Stimulated activated CD4-positive, alpha-beta T cell treated with anti-CD3 and anti-CD28 coated beads, Interleukin-1b, Interleukin-23, amount 100 ng/mL, for 4 hours (primary cell): ENCODE data around the gene RPUSD4.

Experiments used
- DNase-seq, 2 donors: peaks; one replicate each; pipeline ENCODE4 v3.0.0-alpha.2; 2020; ENCODE audit warnings: low read depth in 2 of 2

The RPUSD4 gene

GRCh38 chr11:126182787-126183445 lies 28.5 kb downstream of the RPUSD4 start:
- DNase-seq = no peak

- DNase-seq = no peak
Observed at GRCh38 chr11:126181939-126182730, 29.3 kb downstream of the RPUSD4 start.

DNA sequence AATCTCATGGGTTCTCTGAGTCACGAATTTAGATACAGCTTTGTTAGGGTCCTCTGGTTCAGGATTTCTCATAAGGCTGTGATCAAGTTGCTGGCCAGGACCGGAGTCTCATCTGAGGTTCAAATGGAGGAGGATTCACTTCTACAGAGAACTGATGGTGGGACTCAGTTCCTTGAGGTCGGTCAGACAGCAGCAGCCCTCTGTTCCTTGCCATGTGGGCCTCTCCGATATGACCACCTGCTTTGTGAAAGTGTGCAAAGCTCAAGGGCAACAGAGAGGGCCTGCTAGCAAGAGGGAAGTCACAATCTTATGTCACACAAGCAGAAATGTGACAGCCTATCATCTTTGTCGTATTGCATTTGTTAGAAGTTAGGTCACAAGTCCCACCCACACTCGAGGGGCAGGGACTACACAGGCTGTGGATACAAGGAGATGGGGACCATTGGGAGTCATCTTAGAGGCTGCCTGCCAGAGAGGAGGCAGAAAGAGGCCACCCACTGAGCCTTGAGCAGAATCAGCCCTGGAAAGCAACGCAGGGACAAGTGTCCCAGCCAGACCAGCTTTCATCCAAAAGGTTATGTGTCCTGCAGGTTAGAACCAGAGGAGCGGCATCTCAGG lies 34.5 kb downstream of the RPUSD4 start:
- no peak for DNase-seq

GRCh38 chr11:126175393-126175792 lies 36.1 kb downstream of the RPUSD4 start:
- no peak for DNase-seq

DNA sequence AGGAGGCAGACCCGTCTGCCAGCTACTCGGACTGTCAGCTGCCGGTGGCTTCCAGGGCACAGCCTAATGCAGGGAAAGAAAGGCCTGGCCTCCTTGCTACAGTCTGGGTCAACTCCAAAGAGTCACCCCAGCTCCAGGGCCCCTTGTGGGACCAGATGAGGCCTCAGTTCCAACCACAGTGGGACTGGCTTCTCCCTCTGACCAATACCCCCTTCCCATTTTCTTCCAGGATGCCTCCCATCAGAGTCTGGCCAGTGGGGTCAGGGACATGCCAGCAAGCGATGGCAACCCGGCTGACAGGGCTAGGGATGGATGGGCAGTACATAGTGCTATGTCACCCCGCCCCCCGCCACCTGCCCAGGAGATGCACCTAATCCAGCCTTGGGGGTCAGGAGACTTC lies 36.6 kb downstream of the RPUSD4 start:
- no peak for DNase-seq

GRCh38 chr11:126173257-126173656 lies 38.2 kb downstream of the RPUSD4 start:
- DNase-seq = no peak

DNA sequence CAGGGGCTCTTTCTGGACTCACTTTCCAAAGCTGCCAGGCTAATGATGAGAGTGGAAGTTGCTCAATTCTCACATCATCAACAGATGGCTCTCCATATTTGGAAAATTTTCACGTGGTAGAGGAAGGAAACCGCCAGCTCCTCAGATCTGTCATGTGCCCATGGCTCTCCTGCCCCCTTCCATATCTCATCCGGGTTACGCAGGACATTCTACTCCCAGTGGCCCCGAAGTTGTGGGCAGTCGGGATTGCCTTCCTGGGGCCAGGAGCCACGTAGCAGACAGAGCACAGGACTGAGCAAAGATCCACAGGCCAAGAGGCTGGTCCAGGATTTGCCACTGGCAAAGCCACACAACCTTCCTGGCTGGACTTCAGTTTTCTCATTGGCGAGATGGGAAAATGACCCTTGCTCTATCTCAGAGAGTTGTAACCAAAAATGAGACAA lies 38.8 kb downstream of the RPUSD4 start:
- no peak for DNase-seq

DNA sequence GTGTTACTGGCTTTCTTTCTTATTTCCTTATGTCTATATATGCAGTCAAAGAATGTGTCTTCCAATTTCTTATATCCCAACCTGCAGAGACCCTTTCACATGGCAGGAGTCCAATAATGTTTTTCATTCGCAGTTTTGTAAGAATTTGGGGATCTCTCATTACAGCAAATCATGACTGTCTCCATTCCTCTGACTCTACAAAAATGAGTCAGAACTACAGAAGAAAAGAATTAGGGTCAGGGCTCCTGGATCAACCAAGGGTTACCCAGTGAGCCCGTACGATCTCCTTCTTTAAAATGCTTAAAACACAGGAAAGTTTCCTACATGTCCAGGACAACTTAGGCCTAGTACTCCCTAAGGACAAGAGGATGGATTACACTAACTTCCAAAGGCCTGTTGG lies 42.2 kb downstream of the RPUSD4 start:
- DNase-seq = no peak

DNA sequence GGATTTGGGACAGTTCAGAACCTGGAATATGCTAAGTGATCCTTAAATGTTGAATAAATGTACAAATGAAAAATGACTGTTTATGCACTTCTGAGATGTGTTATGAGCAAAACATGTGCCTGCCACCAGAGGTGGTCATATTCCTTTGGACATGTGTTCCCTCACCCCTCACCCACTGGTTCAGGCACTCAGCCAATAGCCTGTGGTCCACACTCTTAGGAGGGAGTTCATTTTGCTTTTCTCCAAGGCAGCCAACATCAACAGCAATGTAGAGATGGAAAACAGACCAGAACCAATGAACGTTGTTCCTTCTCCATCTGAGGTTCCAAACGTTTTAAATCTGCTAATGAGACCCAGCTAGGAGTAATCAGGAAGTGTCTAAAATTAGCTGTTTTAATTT lies 44.0 kb downstream of the RPUSD4 start:
- no peak for DNase-seq

DNA sequence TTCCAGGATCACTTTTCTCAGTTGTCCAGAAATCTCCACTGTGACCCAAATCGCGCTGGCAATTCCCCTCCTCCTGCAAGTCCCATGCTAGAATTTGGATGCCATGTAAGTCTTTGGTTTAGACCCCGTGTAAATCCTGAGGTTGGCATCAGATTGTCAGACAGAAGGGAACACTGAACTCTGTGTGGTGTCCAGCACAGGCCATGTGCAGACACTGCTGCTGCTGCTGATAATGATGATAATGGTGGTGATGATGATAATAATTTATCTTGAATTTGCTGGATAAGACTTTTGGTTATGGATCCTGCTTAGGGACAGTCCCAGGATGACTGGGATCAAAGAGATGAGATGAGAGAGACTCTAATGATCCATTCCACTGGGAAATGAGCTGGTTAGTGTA lies 45.0 kb downstream of the RPUSD4 start:
- DNase-seq = no peak

GRCh38 chr11:126165757-126166156 lies 45.7 kb downstream of the RPUSD4 start:
- DNase-seq = no peak

GRCh38 chr11:126165311-126165720 lies 46.1 kb downstream of the RPUSD4 start:
- DNase-seq = no peak

DNA sequence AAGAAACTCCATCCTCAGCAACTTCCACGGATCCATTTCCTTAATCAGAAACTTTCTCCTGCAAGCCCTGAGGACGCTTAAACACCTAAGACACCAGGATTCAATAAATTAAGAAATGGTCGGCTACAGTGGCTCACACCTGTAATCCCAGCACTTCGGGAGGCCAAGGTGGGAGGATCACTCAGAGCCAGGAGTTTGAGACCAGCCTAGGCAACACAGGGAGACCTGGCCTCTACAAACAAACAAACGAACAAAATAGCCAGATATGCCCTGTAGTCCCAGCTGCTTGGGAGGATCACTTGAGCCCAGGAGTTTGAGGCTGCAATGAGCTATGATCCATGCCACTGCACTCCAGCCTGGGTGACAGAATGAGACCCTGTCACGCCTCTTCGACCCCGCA lies 46.7 kb downstream of the RPUSD4 start:
- no peak for DNase-seq

DNA sequence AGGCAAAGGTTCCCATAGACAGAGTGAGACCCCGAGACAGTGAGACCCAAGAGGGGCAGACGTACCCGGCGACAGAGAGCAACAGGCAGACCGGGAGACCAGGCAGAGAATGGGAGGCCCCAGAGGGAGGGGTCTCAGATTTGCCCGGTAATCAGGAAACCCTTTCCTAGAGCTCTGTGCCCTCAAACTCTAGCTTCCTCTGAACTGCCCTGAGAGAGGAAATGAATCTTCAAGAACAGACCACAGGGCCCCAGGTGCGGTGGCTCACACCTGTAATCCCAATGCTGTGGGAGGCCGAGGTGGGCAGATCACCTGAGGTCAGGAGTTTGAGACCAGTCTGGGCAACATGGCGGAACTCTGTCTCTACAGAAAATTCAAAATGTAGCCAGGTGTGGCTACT lies 47.7 kb downstream of the RPUSD4 start:
- no peak for DNase-seq

GRCh38 chr11:126163074-126163700 lies 48.3 kb downstream of the RPUSD4 start:
- DNase-seq = no peak

DNA sequence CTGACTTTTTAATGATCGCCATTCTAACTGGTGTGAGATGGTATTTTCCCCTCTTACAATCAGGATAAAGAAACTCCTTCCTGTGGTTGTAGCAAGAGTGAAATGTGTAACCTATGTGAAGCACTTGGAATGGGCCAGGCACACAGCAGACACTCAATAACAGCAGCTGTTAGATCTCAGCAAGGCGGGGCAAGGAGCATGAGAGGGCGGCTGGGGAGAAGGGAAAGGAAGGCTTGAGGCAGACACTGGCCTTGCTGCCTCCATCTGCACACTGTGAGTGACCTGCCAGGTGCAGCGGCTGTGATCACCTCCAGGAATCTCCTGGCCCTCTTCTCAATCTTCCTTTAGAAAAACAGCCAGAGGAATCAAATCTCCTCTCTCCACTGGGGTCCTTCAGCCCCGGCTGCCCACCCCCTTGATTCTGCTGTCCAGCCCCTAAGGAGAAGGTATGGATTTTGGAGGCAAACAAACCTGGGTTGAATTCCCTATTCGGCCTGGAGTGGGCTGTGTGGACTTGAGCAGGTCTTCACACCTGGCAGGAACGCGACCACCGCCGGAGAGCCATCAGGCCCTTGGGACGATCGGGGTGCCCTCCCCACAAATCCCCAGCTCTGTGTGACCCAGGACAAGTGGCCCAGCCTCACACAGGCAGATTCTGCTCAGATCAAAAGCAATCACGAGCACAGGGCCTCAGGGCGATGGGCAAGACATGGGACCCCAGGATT lies 49.0 kb downstream of the RPUSD4 start:
- no peak for DNase-seq

GRCh38 chr11:126161023-126161391 lies 50.4 kb downstream of the RPUSD4 start:
- no peak for DNase-seq

- DNase-seq = no peak
Observed at GRCh38 chr11:126160345-126161022, 51.0 kb downstream of the RPUSD4 start.

GRCh38 chr11:126159719-126160344 lies 51.6 kb downstream of the RPUSD4 start:
- no peak for DNase-seq

- no peak for DNase-seq
Observed at GRCh38 chr11:126158054-126158791, 53.2 kb downstream of the RPUSD4 start.
